ENCODE measurements around the gene PRADC1. TPM values are rescaled to one million over a fixed set of nuclear protein-coding genes. Genes with fewer than 3 reads are reported as not detected.

PRADC1 gene
- total and polyA plus RNA-seq, 9 of the 15 experiments (the other 6 are each of a cell fraction or from before 2014, with no cell fraction given), result 7.3 to 47.4 (median 34.2) TPM

DNA sequence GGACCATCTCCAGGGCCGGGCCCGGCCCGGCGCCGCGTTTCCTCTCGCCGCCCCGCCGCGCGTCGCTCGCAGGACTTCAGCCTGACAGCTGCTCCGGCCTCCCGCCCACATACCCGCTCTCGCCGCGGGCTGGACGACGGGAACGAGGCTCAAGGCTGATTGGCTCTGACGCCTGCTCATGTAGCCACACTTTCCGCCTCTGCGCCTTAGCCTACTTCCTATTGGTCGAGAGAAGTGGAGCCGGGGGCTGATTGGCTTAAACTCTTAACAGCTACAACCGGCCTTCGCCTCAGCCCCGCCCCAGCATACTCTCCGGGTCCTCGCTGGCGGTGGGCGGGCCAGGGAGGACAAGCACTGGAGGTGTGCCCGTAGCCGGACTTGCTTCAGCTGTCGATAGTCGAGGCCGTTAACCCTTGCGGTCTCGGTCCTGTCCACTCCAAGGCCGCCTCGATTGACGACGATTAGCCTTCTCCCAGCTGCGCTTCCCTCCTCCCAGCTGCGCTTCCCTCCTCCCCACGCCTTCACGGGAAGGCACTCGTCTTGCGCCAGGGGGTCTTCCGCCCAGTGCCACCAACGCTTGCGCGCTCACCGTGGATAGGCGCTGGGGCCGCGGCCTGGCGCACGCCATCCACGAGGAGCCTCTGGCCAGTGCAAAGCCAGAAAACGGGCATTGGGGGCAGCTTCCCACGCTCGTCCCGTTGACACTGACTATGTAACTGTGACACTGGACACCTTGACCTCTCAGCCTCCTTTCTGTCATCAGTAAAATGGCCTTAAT, at the start of gene PRADC1 (continued):
- TF ChIP-seq ZNF133 (CRISPR knock-in tag; IDR thresholded peaks at IDR 0.05), result no peak
- TF ChIP-seq RBM22 (IDR thresholded peaks at IDR 0.05; ENCODE audit: low read depth, low read length, poor library complexity, severe bottlenecking), result no peak
- no peak for TF ChIP-seq ADNP (tag; IDR thresholded peaks at IDR 0.05)
- no peak for TF ChIP-seq PHB2 (IDR thresholded peaks at IDR 0.05; ENCODE audit: low read depth)
- peak; percentile 66 for TF ChIP-seq SUPT5H (IDR thresholded peaks at IDR 0.05)
- TF ChIP-seq, protein P1, sequence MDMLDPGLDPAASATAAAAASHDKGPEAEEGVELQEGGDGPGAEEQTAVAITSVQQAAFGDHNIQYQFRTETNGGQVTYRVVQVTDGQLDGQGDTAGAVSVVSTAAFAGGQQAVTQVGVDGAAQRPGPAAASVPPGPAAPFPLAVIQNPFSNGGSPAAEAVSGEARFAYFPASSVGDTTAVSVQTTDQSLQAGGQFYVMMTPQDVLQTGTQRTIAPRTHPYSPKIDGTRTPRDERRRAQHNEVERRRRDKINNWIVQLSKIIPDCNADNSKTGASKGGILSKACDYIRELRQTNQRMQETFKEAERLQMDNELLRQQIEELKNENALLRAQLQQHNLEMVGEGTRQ (CRISPR knock-in tag; IDR thresholded peaks at IDR 0.05), result no peak
- peak; percentile 93 for TF ChIP-seq L3MBTL2 (IDR thresholded peaks at IDR 0.05)
- TF ChIP-seq PTRF (tag; IDR thresholded peaks at IDR 0.05), result no peak
- TF ChIP-seq, protein P2, sequence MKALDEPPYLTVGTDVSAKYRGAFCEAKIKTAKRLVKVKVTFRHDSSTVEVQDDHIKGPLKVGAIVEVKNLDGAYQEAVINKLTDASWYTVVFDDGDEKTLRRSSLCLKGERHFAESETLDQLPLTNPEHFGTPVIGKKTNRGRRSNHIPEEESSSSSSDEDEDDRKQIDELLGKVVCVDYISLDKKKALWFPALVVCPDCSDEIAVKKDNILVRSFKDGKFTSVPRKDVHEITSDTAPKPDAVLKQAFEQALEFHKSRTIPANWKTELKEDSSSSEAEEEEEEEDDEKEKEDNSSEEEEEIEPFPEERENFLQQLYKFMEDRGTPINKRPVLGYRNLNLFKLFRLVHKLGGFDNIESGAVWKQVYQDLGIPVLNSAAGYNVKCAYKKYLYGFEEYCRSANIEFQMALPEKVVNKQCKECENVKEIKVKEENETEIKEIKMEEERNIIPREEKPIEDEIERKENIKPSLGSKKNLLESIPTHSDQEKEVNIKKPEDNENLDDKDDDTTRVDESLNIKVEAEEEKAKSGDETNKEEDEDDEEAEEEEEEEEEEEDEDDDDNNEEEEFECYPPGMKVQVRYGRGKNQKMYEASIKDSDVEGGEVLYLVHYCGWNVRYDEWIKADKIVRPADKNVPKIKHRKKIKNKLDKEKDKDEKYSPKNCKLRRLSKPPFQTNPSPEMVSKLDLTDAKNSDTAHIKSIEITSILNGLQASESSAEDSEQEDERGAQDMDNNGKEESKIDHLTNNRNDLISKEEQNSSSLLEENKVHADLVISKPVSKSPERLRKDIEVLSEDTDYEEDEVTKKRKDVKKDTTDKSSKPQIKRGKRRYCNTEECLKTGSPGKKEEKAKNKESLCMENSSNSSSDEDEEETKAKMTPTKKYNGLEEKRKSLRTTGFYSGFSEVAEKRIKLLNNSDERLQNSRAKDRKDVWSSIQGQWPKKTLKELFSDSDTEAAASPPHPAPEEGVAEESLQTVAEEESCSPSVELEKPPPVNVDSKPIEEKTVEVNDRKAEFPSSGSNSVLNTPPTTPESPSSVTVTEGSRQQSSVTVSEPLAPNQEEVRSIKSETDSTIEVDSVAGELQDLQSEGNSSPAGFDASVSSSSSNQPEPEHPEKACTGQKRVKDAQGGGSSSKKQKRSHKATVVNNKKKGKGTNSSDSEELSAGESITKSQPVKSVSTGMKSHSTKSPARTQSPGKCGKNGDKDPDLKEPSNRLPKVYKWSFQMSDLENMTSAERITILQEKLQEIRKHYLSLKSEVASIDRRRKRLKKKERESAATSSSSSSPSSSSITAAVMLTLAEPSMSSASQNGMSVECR (CRISPR knock-in tag; IDR thresholded peaks at IDR 0.05), result peak; percentile 66; the same call in 1 of the 2 replicates
- no peak for TF ChIP-seq CBX3 (IDR thresholded peaks at IDR 0.05; ENCODE audit: borderline replicate concordance in 1 of 2, low read length in 2 of 2)
- TF ChIP-seq ZFPM2 (CRISPR knock-in tag; IDR thresholded peaks at IDR 0.05), result 0 out of 2 replicates have a peak, but pooled peaks have one; percentile 42
- TF ChIP-seq ZNF224 (CRISPR knock-in tag; IDR thresholded peaks at IDR 0.05), result no peak
- TF ChIP-seq NFIC (IDR thresholded peaks at IDR 0.05), result peak; percentile 56
- no peak for TF ChIP-seq ILK (tag; IDR thresholded peaks at IDR 0.05; ENCODE audit: borderline replicate concordance, low read depth)
- TF ChIP-seq MBD2 (IDR thresholded peaks at IDR 0.05; ENCODE audit: borderline replicate concordance, low read depth), result peak; percentile 99
- 0 out of 2 replicates have a peak, but pooled peaks have one; percentile 57 for TF ChIP-seq HDAC8 (tag; IDR thresholded peaks at IDR 0.05)
- peak; percentile 88 for TF ChIP-seq EGR1 (conservative IDR thresholded peaks at IDR 0.05)
- no peak for TF ChIP-seq ELF1 (tag; IDR thresholded peaks at IDR 0.05)
- no peak for TF ChIP-seq NFXL1 (CRISPR knock-in tag; IDR thresholded peaks at IDR 0.05)
- 0 out of 2 replicates have a peak, but pooled peaks have one; percentile 11 for TF ChIP-seq CEBPG (CRISPR knock-in tag; IDR thresholded peaks at IDR 0.05)
- TF ChIP-seq CEBPG (tag; conservative IDR thresholded peaks at IDR 0.05 in 1 of 2, IDR thresholded peaks at IDR 0.05 in 1 of 2), result no peak
- no peak for TF ChIP-seq BDP1 (IDR thresholded peaks at IDR 0.05; ENCODE audit: insufficient read depth, insufficient read length)
- TF ChIP-seq CREB1 (IDR thresholded peaks at IDR 0.05), result peak; percentile 52
- TF ChIP-seq CREB1 (CRISPR knock-in tag; IDR thresholded peaks at IDR 0.05), result peak; percentile 77
- peak; percentile 98 for TF ChIP-seq ASH1L (IDR thresholded peaks at IDR 0.05; ENCODE audit: borderline replicate concordance, low read depth, partially characterized antibody)

Data from K562 (cell line).